Measurements from ENCODE around the gene KASH5. TPM values are rescaled to one million over a fixed set of nuclear protein-coding genes. Genes with fewer than 3 reads are reported as not detected.

KASH5 gene
- total RNA-seq, 1 donor from 2014 or later, result not detected

DNA sequence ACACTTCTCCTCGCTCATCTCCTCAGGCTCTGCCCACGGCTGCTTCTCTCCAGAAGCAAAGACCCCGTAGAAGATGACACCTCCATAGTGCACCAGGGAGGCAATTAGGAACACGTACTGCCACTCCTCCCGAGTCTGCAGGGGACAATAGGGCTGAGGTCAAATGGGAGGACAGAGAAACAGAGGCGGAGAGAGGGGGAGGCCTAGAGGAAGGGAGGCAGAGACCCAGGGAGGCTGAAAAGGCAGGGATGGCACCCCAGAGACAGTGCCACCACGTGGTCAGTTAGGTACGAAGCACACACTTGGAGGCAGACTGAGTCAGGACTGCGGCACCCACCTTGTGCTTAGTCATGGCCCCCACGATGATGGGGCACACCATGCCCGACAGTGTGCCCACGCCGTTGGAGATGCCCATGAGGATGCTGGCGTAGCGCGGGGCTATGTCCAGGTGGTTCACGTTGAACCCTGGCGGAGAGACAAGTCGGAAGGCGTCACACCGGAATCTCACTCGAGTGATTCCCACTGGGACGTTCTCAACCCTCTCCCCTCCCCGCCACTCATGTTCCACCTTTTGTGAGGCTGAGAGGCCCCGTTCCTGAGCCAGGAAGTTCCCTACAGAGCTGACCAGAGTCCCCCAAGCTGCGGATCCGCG is 42.8 kb downstream of the KASH5 start:
- Mint-ChIP-seq H3K27me3 (ENCODE audit: low read depth) (peaks cover 66% of the 10 kb centered on the region), H3K36me3 (ENCODE audit: low read depth) (peaks cover 3% of the 10 kb centered on the region), H3K4me3 (ENCODE audit: unreplicated experiment) (no peak overlapping the region), H3K27ac (ENCODE audit: unreplicated experiment) (no peak overlapping the region), H3K4me1 (ENCODE audit: low read depth) (peaks cover 11% of the 10 kb centered on the region), H3K9me3 (ENCODE audit: low read depth) (no peaks in the 10 kb centered on the region)
- DNase-seq (ENCODE audit: low spot score), result no peak
- TF ChIP-seq, protein P1, sequence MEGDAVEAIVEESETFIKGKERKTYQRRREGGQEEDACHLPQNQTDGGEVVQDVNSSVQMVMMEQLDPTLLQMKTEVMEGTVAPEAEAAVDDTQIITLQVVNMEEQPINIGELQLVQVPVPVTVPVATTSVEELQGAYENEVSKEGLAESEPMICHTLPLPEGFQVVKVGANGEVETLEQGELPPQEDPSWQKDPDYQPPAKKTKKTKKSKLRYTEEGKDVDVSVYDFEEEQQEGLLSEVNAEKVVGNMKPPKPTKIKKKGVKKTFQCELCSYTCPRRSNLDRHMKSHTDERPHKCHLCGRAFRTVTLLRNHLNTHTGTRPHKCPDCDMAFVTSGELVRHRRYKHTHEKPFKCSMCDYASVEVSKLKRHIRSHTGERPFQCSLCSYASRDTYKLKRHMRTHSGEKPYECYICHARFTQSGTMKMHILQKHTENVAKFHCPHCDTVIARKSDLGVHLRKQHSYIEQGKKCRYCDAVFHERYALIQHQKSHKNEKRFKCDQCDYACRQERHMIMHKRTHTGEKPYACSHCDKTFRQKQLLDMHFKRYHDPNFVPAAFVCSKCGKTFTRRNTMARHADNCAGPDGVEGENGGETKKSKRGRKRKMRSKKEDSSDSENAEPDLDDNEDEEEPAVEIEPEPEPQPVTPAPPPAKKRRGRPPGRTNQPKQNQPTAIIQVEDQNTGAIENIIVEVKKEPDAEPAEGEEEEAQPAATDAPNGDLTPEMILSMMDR (IDR thresholded peaks at IDR 0.05), result peak; percentile 62

DNA sequence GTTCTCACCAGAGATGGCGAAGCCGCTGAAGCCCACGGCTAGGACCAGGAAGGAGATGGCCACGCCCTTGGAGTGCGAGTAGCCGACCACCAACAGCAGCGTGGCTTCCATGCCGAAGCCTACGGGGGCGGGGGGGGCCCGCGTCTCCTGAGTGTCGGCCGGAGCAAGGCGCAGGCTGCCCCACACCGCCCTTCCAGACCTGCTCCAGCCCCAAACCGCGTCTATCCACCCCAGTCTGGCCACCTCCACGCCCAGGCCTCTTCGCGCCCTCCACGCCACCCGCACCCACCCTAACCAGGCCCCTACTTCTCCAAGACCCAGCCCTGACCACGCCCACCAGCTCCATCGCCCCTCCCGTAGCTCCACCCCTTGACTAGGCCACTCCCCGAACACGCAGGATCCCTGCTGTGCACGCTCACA is 43.3 kb downstream of the KASH5 start:
- no peak for DNase-seq (ENCODE audit: low spot score)
- Mint-ChIP-seq H3K9me3 (ENCODE audit: low read depth) (no peaks in the 10 kb centered on the region), H3K27me3 (ENCODE audit: low read depth) (peaks cover 66% of the 10 kb centered on the region), H3K4me1 (ENCODE audit: low read depth) (peaks cover 11% of the 10 kb centered on the region), H3K4me3 (ENCODE audit: unreplicated experiment) (no peak overlapping the region), H3K27ac (ENCODE audit: unreplicated experiment) (no peak overlapping the region), H3K36me3 (ENCODE audit: low read depth) (peaks cover 2% of the 10 kb centered on the region)
- TF ChIP-seq, protein P1 (IDR thresholded peaks at IDR 0.05), result no peak

DNA sequence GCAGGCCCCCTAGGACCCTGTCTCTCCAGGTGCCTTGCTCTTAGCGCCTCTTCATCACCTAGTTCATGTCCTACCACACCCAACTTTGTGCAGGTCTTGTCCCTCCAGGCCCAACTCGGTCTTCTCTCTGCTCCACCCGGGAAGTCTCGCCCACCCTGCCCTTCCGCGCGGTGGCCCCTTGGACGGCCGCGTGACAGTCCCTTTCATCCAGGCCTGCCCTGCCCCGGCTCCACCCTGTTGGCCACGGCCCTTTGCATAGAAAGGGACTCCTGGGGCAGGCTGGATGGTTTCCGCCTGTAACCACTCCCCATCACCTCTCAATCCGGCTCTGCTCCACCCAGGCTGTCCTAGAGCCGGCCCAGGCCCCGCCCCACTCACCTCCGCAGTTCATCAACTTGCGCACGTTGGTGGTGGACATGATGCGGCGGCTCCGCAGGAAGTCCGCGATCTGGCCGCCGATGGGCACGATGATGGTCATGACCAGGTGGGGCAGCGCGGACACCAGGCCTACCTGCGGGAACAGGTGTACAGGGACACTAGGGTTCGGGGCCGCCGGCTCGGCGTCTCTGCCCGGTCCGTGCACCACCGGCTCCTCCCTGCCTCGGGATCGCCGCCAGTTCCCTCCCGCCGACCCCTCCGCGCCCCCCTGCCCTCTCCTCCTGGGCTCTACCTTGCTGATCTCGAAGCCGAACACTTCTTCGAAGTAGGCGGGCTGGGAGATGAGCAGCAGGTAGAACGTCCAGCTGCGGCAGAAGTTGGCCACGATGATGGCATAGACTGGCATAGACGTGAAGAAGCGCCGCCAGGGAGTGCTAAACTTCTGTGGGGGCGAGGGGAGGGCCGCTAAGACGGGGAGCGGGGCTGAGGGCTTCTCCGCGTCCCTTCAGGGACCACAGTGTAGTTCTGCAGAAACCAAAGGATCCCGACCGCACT is 44.4 kb downstream of the KASH5 start:
- H3K27me3 Mint-ChIP-seq (ENCODE audit: low read depth), result peaks cover 66% of the 10 kb centered on the region
- no peak overlapping the region for H3K4me3 Mint-ChIP-seq (ENCODE audit: unreplicated experiment)
- DNase-seq (ENCODE audit: low spot score), result no peak
- no peak overlapping the region for H3K27ac Mint-ChIP-seq (ENCODE audit: unreplicated experiment)
- TF ChIP-seq, protein P1 (IDR thresholded peaks at IDR 0.05), result no peak
- H3K9me3 Mint-ChIP-seq (ENCODE audit: low read depth), result no peaks in the 10 kb centered on the region
- H3K4me1 Mint-ChIP-seq (ENCODE audit: low read depth), result peaks cover 11% of the 10 kb centered on the region
- peaks cover 1% of the 10 kb centered on the region for H3K36me3 Mint-ChIP-seq (ENCODE audit: low read depth)

DNA sequence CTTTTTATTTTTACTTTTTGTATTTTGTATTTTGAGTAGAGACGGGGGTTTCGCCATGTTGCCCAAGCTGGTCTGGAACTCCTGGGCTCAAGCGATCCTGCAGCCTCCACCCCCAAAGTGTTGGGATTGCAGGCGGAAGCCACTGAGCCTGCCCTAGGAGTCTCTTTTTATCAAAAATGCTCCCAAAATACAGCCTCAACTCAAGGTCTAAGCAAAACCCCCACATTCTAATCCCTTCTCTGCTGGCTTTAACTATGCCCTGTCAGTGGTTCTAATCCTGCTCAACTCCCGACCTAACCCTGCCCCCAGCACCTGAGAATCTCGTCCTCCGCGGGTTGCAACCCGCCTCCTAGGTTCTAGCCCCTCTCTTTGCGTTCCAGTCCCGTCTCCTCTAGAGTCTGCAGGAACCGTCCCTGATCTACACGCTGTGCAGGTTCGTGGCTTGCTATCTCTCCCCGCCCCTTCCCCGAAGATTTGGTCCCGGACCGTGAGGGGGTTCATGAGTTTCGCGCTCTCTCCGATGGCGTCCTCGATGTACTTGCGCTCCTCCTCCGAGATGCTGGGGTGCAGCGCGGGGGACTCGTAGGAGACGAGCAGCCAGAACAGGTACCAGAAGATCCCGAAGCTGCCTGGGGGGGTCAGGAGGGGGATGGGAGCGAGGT is 45.3 kb downstream of the KASH5 start:
- Mint-ChIP-seq H3K27me3 (ENCODE audit: low read depth) (peaks cover 69% of the 10 kb centered on the region), H3K36me3 (ENCODE audit: low read depth) (peaks cover 1% of the 10 kb centered on the region), H3K9me3 (ENCODE audit: low read depth) (no peaks in the 10 kb centered on the region), H3K4me3 (ENCODE audit: unreplicated experiment) (no peak overlapping the region), H3K4me1 (ENCODE audit: low read depth) (peaks cover 4% of the 10 kb centered on the region), H3K27ac (ENCODE audit: unreplicated experiment) (no peak overlapping the region)
- no peak for DNase-seq (ENCODE audit: low spot score)
- TF ChIP-seq, protein P1 (IDR thresholded peaks at IDR 0.05), result no peak

Measured in chondrocyte (in vitro differentiated cells).